ENCODE measurements around the gene INSR. TPM values are rescaled to one million over a fixed set of nuclear protein-coding genes. Genes with fewer than 3 reads are reported as not detected.
"Not testable (repeated sequence)": the region's sequence is repeated elsewhere in the genome, so short reads cannot be mapped to it uniquely, and the experiment has no call there.

INSR gene
- total RNA-seq, 2 donors from 2014 or later = 44.6 to 52.9 TPM

DNA sequence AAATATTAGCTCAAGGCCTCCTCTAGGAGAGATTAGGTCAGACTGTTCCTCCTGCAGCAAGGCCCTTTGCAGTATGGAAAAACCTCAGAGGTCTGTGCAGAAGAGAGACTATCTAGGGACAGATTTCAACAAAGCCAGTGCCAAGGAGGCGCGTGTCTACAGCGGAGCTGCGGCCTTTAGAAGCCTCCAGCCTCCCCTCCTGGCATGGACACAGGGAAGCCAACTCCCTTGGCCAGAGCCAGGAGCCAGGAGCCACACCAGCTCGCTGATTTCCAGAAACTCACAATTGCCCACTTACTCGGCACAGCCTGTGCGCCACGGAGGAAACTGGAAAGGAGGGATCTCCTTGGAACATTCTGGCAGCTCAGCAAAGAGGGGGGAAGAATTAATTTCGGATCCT lies 63.4 kb downstream of the INSR start:
- intact Hi-C loops (cut with DNase I) = no loop called here
- DNase-seq (peak; percentile 73), ATAC-seq (peak; percentile 89 to 91)

DNA sequence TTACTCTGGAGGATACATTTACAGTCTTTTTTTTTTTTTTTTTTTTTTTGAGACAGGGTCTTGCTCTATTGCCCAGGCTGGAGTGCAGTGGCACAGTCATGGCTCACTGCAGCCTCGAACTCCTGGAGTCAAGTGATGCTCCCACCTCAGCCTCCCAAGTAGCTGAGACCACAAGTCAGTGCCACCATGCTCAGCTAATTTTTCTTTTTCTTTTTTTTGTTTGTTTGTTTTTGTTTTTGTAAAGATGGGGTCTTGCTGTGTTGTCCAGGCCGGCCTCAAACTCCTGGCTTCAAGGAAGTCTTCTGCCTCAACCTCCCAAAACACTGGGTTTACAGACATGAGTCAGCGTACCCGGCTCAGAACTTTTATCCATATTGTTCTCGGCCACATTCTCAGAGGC lies 64.5 kb downstream of the INSR start:
- intact Hi-C loops (cut with DNase I) = no loop called here
- ATAC-seq (no peak), DNase-seq (no peak)

DNA sequence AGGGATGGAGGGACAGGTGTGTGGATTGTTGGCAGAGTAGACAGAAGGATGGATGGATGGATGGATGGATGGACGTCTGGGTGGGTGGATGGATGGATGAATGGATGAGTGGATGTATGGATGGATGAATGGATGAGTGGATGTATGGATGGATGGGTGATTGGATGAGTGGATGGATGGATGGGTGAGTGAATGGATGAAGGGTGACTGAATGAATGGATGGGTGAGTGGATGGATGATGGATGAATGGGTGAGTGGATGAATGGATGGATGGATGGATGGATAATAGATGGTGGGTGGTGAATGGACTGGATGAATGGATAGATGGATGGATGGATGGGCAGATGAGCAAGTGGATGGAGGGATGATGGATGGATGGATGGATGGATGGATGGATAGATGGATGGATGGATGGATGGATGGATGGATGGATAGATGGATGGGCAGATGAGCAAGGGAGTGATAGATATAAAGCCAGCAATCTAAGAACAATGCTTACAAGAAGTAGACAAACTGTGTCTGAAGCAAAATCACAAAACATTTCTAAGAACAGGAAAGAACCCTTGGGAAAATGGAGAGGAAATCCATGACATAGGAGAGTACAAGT lies 65.2 kb downstream of the INSR start:
- DNase-seq (no peak), ATAC-seq (no peak)
- intact Hi-C loops (cut with DNase I) = no loop called here

DNA sequence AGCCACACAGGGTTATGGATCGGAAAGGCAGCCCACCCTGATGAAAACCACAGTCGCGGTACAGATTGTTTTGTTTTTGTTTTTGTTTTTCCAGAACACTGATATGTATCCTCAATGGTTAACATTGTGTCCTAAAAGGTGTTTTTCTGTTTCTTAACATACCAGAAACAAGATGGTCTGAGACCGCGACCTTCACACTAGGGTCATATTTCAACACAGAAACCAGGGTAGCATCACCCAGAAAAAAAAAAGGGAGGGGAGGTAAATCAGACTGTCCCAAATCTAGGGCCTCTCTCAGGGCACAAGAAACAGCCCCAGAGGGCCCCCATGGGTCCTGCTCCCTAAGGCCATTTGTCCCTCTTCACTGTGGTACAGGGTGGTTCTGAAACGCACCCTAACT lies 66.5 kb downstream of the INSR start:
- intact Hi-C loops (cut with DNase I) = no loop called here
- DNase-seq (no peak), ATAC-seq (no peak)

DNA sequence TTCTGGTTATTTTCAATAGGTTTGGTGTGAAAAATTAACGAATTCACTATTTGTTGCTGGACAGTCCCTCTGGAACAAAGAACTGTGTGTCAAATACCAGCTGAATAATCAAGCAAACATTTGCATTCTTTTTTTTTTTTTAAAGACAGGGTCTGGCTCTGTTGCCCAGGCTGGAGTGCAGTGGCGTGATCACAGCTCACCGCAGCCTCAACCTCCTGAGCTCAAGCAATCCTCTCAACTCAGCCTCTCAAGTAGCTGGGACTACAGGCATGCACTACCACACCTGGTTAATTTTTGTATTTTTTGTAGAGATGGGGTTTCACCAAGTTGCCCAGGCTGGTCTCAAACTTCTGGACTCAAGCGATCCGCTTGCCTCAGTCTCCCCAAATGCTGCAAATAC lies 67.1 kb downstream of the INSR start:
- DNase-seq; ATAC-seq; intact Hi-C loops (cut with DNase I): not testable (repeated sequence)

DNA sequence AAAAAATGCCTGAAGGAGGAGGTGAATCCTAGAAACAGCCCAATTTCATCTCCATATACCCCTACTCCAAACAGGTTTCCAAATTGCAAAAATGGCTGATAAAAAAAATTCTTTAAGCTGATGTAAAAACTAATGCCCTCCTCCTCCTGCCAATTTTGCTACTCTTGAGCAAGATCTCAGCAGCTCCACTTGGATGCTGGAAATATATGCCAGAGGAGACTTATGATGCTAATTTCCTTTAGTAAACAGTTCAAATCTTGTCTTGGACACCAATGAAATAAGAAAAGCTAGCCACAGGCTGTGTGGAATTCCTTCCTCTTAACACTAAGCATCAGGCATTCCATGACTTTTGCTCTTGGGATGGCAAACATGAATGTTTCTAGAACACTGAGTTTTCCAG lies 67.5 kb downstream of the INSR start:
- ATAC-seq (no peak), DNase-seq (no peak)
- intact Hi-C loops (cut with DNase I) = no loop called here

DNA sequence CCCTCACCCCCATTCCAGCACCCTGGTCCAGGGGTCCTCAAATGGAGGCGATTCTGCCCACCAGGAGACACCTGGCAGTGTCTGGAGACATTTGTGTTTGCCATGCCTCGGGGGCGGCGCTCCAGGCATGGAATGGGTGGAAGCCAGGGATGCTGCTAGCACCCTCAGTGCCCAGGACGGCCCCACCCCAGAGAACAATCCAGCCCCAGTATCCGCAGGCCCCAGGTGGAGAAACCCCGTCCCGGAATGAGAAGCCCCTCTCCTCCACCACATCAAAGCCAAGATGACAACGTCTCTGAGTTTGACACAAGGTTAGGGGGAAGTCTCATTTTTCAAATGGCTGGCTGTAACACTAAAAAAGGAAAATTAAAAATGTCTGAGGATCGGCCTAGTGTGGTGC lies 68.5 kb downstream of the INSR start:
- intact Hi-C loops (cut with DNase I) = no loop called here
- ATAC-seq (no peak), DNase-seq (no peak)

DNA sequence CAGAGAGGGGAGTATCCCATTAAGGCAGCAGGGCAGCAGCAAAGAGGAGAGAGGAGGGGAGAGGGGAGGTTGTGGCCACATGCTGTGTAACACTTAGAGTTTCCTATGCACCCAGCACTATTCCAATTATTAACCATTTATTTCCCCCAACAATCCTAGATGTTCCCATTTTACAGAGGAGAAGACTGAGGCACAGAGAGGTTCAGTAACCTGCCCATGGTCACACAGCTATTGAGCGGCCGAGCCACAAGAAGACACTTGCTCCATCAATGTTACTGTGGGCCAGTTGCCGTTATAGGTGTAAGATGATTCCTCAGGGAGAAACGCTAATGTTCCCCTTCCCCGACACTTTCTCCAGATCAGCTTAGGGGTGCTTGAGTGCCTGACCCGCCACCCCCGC lies 69.2 kb downstream of the INSR start:
- ATAC-seq (no peak), DNase-seq (no peak)

DNA sequence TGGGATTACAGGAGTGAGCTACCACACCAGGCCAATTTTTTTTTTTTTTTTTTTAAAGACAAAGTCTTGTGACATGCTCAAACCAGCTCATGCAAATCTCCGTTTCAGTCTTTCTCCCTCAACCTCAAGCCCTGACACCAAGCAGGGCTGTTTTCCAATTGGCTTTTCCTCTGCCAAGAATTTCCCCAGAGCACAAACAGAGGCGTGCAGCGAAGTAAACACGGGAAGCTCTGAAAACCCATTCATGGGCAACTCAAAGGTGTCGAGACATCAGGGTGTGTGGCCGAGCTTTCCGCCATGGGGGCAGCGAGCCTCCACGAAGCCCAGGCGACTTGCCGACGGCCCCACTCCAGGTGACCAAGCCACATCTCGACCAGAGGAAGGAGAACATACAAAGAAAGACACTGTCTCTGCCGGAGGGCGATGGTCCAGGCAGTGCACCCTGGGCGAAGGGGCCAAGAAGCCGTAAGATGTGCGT lies 70.0 kb downstream of the INSR start:
- ATAC-seq (peak; percentile 64 to 83), DNase-seq (no peak)
- intact Hi-C loops (cut with DNase I) = no loop called here

More for the DNA sequence above, 69.2 kb downstream of the INSR start:
- intact Hi-C loops (cut with DNase I) = no loop called here

DNA sequence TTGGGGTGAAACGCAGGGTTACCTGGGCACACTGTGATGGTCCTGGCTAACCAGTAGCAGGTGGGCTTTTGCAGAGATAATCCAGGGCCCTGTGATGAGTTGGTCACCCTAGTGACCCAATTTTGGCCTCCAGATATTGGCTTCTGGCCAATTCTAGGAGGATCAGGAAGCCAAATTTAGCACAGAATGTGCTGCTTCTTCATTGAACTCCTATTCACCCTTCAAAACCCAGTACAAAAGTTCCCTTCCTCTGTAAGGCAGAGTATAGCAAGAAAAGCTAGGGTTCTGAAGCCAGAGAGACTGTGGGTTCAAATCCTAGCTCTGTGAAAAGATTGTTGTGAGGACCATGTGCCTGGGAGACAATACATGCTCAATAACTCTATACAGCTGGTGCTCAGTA lies 70.8 kb downstream of the INSR start:
- intact Hi-C loops (cut with DNase I) = no loop called here
- ATAC-seq (no peak), DNase-seq (no peak)

DNA sequence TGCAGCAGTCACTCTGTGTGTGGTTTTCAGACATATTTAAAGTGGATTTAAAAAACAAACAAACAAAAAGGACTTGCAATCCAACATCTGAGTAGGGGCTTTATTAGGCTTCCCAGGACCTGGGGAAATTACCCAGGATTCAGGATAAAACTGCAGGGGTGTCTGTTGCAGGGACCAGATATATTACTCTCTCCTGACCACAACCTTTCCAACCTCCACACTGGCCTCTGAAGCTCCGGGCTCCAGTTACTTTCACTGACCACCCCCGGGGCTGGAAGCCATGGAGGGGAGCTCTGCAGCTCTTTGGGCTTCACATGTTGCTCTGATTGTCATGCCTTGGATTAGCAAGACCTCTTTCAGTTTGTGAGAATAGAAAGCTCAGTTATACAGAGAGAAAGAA lies 75.2 kb downstream of the INSR start:
- ATAC-seq (no peak), DNase-seq (no peak)
- intact Hi-C loops (cut with DNase I) = no loop called here

DNA sequence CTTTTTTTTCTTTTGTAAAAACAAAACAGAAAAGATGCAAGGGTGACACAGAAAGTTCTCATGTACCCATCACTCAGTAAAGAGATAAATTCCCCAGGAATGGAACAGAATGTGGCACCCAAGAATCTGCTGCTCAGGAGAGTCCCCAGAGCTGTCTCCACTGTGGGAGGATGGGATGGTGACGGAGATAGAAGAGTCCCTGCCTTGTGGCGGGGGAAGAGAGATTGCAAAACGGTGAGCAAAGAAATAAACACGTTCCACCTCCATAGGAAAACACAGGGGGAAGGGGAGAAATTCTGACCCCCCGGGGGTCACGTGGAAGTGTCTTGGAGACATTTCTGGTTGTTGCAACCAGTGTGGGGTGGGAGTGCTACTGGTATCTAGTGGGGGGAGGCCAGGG lies 76.4 kb downstream of the INSR start:
- intact Hi-C loops (cut with DNase I) = no loop called here
- ATAC-seq = no peak
- DNase-seq = no peak

DNA sequence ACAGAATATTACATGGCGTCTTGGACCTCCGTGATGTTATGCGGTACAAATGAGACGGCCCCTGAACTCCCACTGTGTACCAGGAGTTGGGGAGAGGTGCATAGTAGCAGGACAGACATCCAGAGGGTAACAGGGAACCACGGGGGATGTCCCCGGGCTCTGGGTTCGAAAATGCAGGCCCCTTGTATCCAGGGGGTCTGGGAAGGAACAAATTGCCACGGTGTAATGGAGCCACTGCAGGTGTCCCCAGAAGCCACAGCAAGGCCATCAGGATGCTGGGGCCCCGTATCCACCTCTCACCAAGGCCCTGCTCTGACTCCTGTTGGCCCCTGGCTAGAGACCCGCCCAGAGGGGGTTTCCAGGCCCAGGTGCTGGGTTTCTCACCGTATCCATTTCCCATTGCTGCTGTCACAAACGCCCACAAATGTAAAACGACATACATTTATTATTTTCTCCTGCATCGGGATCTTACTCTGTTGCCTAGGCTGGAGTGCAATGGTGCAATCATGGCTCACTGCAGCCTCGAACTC lies 77.8 kb downstream of the INSR start:
- DNase-seq (no peak), ATAC-seq (no peak)
- intact Hi-C loops (cut with DNase I) = no loop called here

DNA sequence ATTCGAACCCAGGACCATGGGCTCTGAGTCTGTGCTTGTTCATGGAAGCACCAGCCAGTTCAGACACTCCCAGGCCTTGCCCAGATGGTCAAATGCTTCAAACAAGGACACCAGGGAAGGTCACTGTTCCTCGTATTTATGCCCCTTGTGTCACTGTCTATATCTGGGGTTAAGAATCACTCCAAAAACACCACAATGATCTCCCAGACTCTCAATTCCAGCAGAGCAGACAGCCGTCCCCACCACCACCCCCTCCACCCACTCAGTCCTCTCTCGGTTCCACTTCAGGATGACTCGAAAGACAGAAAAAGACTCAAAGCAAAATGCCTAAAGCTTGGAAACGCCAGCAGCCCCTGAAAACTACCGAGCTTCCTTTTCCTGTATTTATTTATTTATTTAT lies 79.0 kb downstream of the INSR start:
- ATAC-seq (peak in 1 of 2 donors; percentile 30), DNase-seq (no peak)

DNA sequence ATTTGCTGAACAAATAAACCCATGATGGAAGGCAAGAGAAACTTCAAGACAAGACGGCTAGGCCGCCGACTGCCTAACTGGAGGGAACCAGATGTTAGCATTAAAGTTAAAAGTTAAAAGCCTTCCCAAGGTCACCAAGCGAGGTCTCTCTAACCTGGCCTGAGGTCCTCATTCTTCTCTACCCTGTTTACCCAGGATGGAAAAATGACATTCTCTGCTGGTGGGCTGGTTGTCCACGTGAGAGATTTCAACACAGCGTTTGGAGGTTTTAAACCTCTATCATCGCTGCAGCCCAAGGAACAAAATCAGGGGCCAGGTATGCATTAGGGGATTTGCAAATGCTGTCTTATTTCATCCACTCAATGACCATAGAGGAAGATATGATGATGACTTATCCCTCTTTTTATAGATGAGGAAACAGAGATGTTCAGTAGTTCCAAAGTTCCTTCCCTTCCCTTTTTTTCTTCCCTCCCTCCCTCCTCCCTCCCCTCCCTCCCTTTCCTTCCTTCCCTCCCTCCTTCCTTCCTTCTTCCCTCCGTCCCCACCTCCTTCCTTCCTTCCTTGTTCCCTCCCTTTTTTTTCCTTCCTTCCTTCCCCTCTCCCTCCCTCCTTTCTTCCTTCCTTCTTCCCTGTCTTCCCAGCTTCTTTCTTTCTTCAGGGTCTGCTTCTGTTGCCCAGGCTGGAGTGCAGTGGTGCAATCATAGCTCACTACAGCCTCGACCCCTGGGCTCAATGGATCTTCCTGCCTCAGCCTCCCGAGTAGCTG lies 79.7 kb downstream of the INSR start:
- no peak for DNase-seq
- intact Hi-C loops (cut with DNase I) = no loop called here
- ATAC-seq = no peak

More for the DNA sequence above, 79.0 kb downstream of the INSR start:
- intact Hi-C loops (cut with DNase I) = no loop called here

DNA sequence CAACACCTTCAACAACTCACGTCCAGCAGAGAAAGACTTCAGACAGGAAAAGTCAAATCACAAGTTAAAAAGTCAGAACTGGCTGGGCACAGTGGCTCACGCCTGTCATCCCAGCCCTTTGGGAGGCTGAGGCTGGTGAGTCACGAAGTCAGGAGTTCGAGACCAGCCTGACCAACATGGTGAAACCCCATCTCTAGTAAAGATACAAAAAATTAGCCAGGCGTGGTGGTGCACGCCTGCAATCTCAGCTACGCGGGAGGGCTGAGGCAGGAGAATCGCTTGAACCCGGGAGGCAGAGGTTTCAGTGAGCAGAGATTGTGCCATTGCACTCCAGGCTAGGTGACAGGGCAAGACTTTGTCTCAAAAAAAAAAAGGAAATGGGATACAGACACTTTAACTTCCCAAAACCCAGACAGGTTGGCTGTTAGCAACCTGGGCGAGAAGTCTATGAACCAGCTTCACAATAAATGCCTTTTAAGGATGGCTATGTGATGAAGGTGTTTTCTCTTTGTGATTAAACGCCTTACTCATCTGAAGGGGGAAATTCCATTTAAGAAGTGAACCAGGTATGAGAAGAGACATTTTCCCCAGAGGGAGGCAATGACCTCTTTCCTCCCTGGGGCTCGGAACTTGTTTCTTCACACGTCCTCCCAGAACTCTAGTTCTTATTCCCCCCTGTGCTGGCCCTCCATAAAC lies 80.4 kb downstream of the INSR start:
- DNase-seq (no peak), ATAC-seq (no peak)
- intact Hi-C loops (cut with DNase I) = no loop called here

DNA sequence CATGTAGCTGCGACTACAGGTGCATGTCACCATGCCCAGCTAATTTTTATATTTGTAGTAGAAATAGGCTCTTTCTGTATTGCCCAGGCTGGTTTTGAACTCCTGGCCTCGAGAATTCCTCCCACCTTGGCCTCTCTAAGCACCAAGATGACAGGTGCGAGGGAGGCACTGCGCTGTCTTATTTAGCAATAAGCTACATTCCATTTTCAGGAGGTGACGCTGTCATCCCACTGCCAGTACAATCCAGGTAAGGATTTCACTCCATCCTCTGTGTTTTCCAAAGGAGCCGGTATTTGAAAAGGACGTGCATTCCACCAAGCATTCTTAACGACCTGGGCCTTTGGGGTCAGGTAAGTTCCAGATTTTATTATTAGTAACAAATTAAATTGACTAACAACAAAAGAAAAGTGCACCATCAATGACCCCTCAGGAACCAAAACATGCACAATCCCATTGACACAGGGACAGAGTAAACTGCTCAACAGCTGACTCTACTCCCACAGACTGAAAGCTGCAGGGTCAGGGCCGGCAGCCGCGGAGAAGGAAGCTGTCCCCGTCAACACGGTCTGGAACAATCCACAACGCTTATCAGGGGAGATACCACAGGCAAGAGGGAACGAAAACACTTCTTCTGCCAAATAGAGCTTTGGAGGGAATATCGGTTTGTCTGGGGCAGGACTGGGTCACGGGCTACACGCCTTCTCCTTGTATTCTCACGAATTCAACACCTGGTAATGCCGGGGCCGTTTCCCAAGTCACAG lies 82.8 kb downstream of the INSR start:
- ATAC-seq = peak; percentile 93 to 95
- peak; percentile 73 for DNase-seq
- intact Hi-C loops (cut with DNase I) = no loop called here

DNA sequence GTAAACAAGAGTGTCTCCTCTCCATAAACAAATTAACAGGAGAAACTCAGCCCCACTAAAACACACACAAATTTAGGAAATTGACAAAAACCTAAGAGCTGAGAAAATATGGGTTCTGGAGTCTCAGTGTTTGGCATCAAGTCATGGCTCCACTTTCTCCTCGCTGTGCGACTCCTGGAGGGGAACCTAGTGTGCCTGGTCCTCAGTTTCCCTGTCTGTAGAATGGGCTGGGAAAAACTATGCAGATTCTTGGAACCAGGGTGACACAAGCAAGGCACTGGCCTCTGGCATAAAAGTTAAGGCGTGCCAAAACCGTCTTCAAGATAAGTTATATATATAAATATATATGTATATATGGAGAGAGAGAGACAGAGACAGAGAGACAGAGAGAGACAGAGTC lies 83.9 kb downstream of the INSR start:
- ATAC-seq (no peak), DNase-seq (no peak)
- intact Hi-C loops (cut with DNase I) = no loop called here

DNA sequence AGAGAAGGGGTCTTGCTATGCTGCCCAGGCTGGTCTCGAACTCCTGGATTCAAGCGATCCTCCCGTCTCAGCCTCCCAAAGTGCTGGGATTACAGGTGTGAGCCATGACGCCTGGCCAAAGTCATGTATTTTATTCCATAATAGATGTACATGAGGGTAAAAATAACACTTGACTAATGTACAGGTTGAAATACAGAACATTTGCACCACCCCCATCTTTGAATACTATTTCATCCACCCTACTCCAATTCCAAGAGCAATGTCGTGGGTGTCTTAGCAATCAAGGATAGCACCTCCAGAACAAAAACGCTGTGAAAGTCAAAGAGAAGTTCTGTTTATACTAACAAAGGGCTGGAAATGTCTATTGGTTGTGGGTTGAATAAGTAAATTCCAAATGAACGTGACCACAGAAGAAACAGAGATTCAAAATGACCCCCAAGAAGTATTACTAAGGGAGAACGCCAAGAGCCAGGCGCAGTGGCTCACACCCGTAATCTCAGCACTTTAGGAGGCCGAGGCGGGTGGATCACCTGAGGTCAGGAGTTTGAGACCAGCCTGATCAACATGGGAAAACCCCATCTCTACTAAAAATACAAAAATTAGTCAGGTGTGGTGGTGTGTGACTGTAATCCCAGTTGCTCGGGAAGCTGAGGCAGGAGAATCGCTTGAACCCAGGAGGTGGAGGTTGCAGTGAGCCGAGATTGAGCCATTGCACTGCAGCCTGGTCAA lies 84.5 kb downstream of the INSR start:
- DNase-seq; intact Hi-C loops (cut with DNase I); ATAC-seq: not testable (repeated sequence)
